HG03520 (cell line): Measurements from ENCODE around the gene PLEKHB2.
"Not testable (repeated sequence)": the region's sequence is repeated elsewhere in the genome, so short reads cannot be mapped to it uniquely, and the experiment has no call there.

ENCODE experiments used
- ATAC-seq: cut with Tn5 transposase; IDR thresholded peaks from one replicate; pipeline ENCODE4 v1.9.1; 2021; ENCODE audit warnings: mild to moderate bottlenecking, moderate library complexity; ENCODE audit not compliant: unreplicated experiment

The PLEKHB2 gene

GRCh38 chr2:131093696-131094462, 11.3 kb upstream of the PLEKHB2 start:
- ATAC-seq, result peak; percentile 54

GRCh38 chr2:131094463-131095281, 10.5 kb upstream of the PLEKHB2 start:
- no peak for ATAC-seq

GRCh38 chr2:131103165-131103564, 2.0 kb upstream of the PLEKHB2 start:
- ATAC-seq, result no peak

- ATAC-seq, result peak; percentile 68
Observed at GRCh38 chr2:131104487-131105155, 515 bp upstream of the PLEKHB2 start.

- ATAC-seq, result peak; percentile 39
Observed at GRCh38 chr2:131105950-131106801, 1.0 kb downstream of the PLEKHB2 start.

- ATAC-seq, result no peak
Observed at GRCh38 chr2:131112529-131112928, 7.4 kb downstream of the PLEKHB2 start.

- ATAC-seq, result no peak
Observed at GRCh38 chr2:131113566-131114227, 8.6 kb downstream of the PLEKHB2 start.

GRCh38 chr2:131114950-131115349, 9.8 kb downstream of the PLEKHB2 start:
- ATAC-seq, result not testable (repeated sequence)

- no peak for ATAC-seq
Observed at GRCh38 chr2:131115752-131116151, 10.6 kb downstream of the PLEKHB2 start.

GRCh38 chr2:131120815-131121317, 15.7 kb downstream of the PLEKHB2 start:
- no peak for ATAC-seq

- no peak for ATAC-seq
Observed at GRCh38 chr2:131121464-131121863, 16.3 kb downstream of the PLEKHB2 start.

- ATAC-seq, result no peak
Observed at GRCh38 chr2:131122496-131122895, 17.4 kb downstream of the PLEKHB2 start.

- ATAC-seq, result no peak
Observed at GRCh38 chr2:131123192-131123591, 18.1 kb downstream of the PLEKHB2 start.

GRCh38 chr2:131125195-131125757, 20.1 kb downstream of the PLEKHB2 start:
- ATAC-seq, result no peak

GRCh38 chr2:131126436-131126835, 21.3 kb downstream of the PLEKHB2 start:
- no peak for ATAC-seq

- ATAC-seq, result no peak
Observed at GRCh38 chr2:131127076-131127475, 21.9 kb downstream of the PLEKHB2 start.

GRCh38 chr2:131127981-131128380, 22.8 kb downstream of the PLEKHB2 start:
- no peak for ATAC-seq

- no peak for ATAC-seq
Observed at GRCh38 chr2:131130298-131130596, 25.1 kb downstream of the PLEKHB2 start.

- no peak for ATAC-seq
Observed at GRCh38 chr2:131132729-131133128, 27.6 kb downstream of the PLEKHB2 start.

GRCh38 chr2:131140581-131140980, 35.4 kb downstream of the PLEKHB2 start:
- no peak for ATAC-seq
